Measurements from ENCODE around the gene ZNF678.

The ZNF678 gene

DNA sequence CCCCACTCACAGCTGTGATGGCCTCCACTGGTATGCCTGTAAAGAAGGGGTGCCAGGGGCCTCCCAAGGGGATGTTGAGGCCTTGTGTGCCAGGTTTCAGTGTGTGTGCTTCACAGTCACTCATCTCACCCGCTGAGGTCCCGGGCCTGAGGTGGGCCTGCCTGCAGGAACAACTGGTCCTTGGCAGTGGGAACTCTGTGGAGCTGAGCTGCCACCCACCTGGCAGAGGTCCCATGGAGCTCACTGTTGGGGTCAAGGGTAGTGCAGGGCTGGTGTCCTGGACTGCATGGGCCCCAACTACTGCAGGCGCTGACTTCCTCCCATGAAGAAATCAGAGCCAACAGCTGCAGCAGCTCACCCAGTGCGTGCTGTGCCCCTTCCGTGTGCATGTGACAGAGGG lies 17.3 kb upstream of the ZNF678 start:
- TF ChIP-seq, protein P1, sequence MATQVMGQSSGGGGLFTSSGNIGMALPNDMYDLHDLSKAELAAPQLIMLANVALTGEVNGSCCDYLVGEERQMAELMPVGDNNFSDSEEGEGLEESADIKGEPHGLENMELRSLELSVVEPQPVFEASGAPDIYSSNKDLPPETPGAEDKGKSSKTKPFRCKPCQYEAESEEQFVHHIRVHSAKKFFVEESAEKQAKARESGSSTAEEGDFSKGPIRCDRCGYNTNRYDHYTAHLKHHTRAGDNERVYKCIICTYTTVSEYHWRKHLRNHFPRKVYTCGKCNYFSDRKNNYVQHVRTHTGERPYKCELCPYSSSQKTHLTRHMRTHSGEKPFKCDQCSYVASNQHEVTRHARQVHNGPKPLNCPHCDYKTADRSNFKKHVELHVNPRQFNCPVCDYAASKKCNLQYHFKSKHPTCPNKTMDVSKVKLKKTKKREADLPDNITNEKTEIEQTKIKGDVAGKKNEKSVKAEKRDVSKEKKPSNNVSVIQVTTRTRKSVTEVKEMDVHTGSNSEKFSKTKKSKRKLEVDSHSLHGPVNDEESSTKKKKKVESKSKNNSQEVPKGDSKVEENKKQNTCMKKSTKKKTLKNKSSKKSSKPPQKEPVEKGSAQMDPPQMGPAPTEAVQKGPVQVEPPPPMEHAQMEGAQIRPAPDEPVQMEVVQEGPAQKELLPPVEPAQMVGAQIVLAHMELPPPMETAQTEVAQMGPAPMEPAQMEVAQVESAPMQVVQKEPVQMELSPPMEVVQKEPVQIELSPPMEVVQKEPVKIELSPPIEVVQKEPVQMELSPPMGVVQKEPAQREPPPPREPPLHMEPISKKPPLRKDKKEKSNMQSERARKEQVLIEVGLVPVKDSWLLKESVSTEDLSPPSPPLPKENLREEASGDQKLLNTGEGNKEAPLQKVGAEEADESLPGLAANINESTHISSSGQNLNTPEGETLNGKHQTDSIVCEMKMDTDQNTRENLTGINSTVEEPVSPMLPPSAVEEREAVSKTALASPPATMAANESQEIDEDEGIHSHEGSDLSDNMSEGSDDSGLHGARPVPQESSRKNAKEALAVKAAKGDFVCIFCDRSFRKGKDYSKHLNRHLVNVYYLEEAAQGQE (IDR thresholded peaks at IDR 0.05; ENCODE audit: insufficient read depth in 1 of 2, low read depth in 2 of 2, low read length in 2 of 2) = no peak
- TF ChIP-seq TAF1 (IDR thresholded peaks at IDR 0.05; ENCODE audit: borderline replicate concordance, insufficient read depth, low read length) (no peak), SIN3A (IDR thresholded peaks at IDR 0.05; ENCODE audit: borderline replicate concordance, insufficient read depth, low read length) (no peak), POLR2AphosphoS5 (IDR thresholded peaks at IDR 0.05; ENCODE audit: low read depth, low read length) (no peak)

DNA sequence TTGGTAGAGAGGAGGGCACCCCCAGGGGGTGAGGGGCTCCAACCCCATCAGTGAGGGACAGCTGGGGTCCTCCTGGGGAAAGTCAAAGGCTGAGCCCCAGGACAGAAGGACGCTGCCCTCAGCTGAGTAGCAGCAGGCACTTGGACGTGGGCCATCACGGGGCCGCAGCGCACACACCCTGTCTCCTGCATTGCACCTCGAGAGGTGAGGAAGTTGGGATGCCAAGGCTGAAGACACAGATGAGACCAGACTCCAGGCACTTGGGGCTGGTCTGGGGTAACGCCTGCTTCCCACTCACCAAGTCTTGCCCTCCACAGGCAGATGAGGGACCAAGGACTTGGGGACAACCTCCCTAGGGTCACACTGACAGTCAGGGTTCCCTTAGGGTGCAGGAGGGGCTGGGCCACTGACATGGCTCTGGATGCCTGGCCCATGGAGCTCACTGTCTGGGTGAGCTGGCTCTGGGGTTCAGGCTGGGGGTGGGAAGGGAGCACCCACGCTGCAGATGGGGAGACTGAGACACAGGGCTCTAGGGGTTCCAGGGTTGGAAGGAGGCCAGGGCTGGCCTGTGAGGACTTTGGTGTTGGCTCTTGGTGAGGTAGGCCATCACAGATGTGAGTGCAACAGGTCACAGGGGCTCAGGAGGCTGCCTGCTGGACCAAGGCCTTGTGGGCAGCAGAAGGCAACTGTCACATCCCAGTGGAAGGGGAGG lies 16.6 kb upstream of the ZNF678 start:
- TF ChIP-seq POLR2AphosphoS5 (IDR thresholded peaks at IDR 0.05; ENCODE audit: low read depth, low read length) (no peak), TAF1 (IDR thresholded peaks at IDR 0.05; ENCODE audit: borderline replicate concordance, insufficient read depth, low read length) (no peak), SIN3A (IDR thresholded peaks at IDR 0.05; ENCODE audit: borderline replicate concordance, insufficient read depth, low read length) (no peak), FOXP2 (optimal IDR thresholded peaks at IDR 0.05; ENCODE audit: borderline replicate concordance, extremely low read depth, extremely low read length, insufficient read depth) (no peak)
- TF ChIP-seq, protein P1 (IDR thresholded peaks at IDR 0.05; ENCODE audit: insufficient read depth in 1 of 2, low read depth in 2 of 2, low read length in 2 of 2) = no peak

DNA sequence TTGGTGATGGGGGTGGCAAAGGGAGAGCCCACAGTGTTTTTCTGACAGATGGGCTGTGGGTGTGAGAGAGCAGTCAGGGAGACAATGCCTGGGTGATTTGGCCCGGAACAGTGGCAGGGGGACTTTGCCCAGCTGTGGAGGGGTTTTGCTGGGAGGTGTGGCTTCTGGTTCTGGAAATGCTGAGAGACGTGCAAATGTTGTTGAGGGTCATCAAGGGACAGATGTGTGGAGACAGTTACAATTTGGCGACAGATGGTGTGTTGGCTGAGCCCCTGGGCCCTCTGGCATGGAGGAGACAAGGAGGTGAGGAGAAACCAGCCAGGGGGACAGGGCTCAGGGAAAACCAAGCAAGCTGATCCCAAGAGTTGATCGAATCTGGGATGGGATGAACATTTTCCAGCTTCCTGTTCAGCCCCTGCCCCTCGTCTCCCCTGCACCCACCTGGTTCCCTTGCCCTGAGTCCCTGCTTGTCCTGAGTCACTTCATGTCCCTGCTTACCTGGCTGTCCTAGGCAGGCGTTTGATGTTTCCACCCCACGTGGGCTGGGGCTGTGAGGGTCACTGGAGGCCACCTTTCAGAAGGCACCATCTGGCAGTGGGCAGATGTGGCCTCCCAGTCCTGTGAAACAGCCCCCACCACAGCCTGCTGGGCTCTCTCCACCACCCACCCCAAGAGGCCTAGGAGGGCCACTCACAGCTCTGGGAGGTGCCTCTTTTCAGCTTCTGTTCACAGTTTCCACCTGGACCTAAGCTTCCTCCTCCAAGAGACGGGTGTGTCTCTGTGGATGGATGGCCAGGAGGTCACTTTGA lies 15.8 kb upstream of the ZNF678 start:
- TF ChIP-seq POLR2AphosphoS5 (IDR thresholded peaks at IDR 0.05; ENCODE audit: low read depth, low read length) (no peak), FOXP2 (optimal IDR thresholded peaks at IDR 0.05; ENCODE audit: borderline replicate concordance, extremely low read depth, extremely low read length, insufficient read depth) (no peak), SIN3A (IDR thresholded peaks at IDR 0.05; ENCODE audit: borderline replicate concordance, insufficient read depth, low read length) (no peak), TAF1 (IDR thresholded peaks at IDR 0.05; ENCODE audit: borderline replicate concordance, insufficient read depth, low read length) (no peak)
- TF ChIP-seq, protein P1 (IDR thresholded peaks at IDR 0.05; ENCODE audit: insufficient read depth in 1 of 2, low read depth in 2 of 2, low read length in 2 of 2) = no peak

DNA sequence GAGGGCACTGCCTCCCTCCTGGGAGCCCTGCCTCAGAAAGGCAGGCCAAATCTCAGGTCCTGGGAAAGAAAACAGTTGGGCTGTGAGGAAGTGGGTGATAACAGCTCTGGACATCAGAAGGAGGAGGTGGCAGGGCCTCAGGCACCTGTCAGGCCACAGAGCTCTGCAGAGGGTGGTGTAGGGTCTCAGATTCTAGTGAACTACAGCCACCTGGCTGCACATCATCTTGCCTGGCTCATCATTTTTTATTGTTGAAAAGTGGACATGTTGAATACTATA lies 15.3 kb upstream of the ZNF678 start:
- TF ChIP-seq POLR2AphosphoS5 (IDR thresholded peaks at IDR 0.05; ENCODE audit: low read depth, low read length) (no peak), FOXP2 (optimal IDR thresholded peaks at IDR 0.05; ENCODE audit: borderline replicate concordance, extremely low read depth, extremely low read length, insufficient read depth) (no peak), TAF1 (IDR thresholded peaks at IDR 0.05; ENCODE audit: borderline replicate concordance, insufficient read depth, low read length) (no peak), SIN3A (IDR thresholded peaks at IDR 0.05; ENCODE audit: borderline replicate concordance, insufficient read depth, low read length) (no peak)
- TF ChIP-seq, protein P1 (IDR thresholded peaks at IDR 0.05; ENCODE audit: insufficient read depth in 1 of 2, low read depth in 2 of 2, low read length in 2 of 2) = no peak

All from PFSK-1 (cell line).